Endodermal cell (in vitro differentiated cells): ENCODE measurements around the gene PDCL2. TPM values are rescaled to one million over a fixed set of nuclear protein-coding genes. Genes with fewer than 3 reads are reported as not detected.

Source experiments
- DNase-seq: peaks from one replicate; pipeline ENCODE4 v3.0.0-alpha.2; 2017
- H3K27ac ChIP-seq: 2 replicates; pipeline ENCODE4 v1.5.1; 2013; ENCODE audit warnings: mild to moderate bottlenecking, low read depth, low read length, moderate library complexity
- H3K27me3 ChIP-seq: 2 replicates; pipeline ENCODE4 v1.6.1; 2013; ENCODE audit warnings: mild to moderate bottlenecking, low read length, moderate library complexity; ENCODE audit not compliant: insufficient read depth, control insufficient read depth, poor library complexity, severe bottlenecking
- H3K36me3 ChIP-seq: 2 replicates; pipeline ENCODE4 v1.7.0; 2013; ENCODE audit warnings: mild to moderate bottlenecking, low read length, moderate library complexity; ENCODE audit not compliant: control insufficient read depth, insufficient read depth
- H3K4me1 ChIP-seq: one replicate; pipeline ENCODE4 v1.7.0; 2013; ENCODE audit warnings: low read length; ENCODE audit not compliant: control insufficient read depth, insufficient read depth
- H3K4me3 ChIP-seq: 2 replicates; pipeline ENCODE4 v1.5.1; 2013; ENCODE audit warnings: mild to moderate bottlenecking, low read length, moderate library complexity
- H3K9ac ChIP-seq: 2 replicates; pipeline ENCODE4 v1.6.1; 2013; ENCODE audit warnings: mild to moderate bottlenecking, low read length, moderate library complexity; ENCODE audit not compliant: poor library complexity, severe bottlenecking; ENCODE audit errors: extremely low read depth
- H3K9me3 ChIP-seq: 2 replicates; pipeline ENCODE4 v1.6.1; 2013; ENCODE audit warnings: mild to moderate bottlenecking, low read length, moderate library complexity; ENCODE audit not compliant: control insufficient read depth
- H3K27ac Mint-ChIP-seq: 2 replicates; pipeline ENCODE4 v1.8.0; 2020; ENCODE audit warnings: mixed read lengths
- H3K27me3 Mint-ChIP-seq: 2 replicates; pipeline ENCODE4 v1.8.0; 2021; ENCODE audit warnings: mild to moderate bottlenecking, mixed read lengths; ENCODE audit not compliant: insufficient read depth
- H3K36me3 Mint-ChIP-seq: 2 replicates; pipeline ENCODE4 v1.8.0; 2020; ENCODE audit warnings: low read depth, mixed read lengths
- H3K4me1 Mint-ChIP-seq: 2 replicates; pipeline ENCODE4 v1.8.0; 2020; ENCODE audit warnings: mixed read lengths
- H3K4me3 Mint-ChIP-seq: 2 replicates; pipeline ENCODE4 v1.8.0; 2020; ENCODE audit warnings: mild to moderate bottlenecking, moderate library complexity, mixed read lengths
- H3K9me3 Mint-ChIP-seq: 2 replicates; pipeline ENCODE4 v1.8.0; 2020; ENCODE audit warnings: mild to moderate bottlenecking, mixed read lengths
- CTCF ChIP-seq: fragments of 200-600 bp; sonication (generic); conservative IDR thresholded peaks from 2 replicates; pipeline ENCODE4 v1.5.0; 2021; ENCODE audit warnings: antibody characterized with exemption, mild to moderate bottlenecking
- WGBS, 2 experiments: methylation state at CpG; one replicate each; pipeline versions ENCODE4 v1.1.5 to v1.1.7; 2013; ENCODE audit warnings: missing lambda C conversion rate in 2 of 2, mixed read lengths in 1 of 2; ENCODE audit not compliant: insufficient coverage in 1 of 2, insufficient read length in 1 of 2; 5-methylcytosine and 5-hydroxymethylcytosine counted together
- total RNA-seq, 2 donors: library from RNA; stranded (reverse); fragmentation: NEBNext Ultra II Directional in 1 of 2; extraction: Animal tissue kit (Norgen Biotek cat#: 25700) in 1 of 2; gene quantifications; 2 replicates in 1 of 2; 3 replicates in 1 of 2; pipeline ENCODE4 v1.2.1, GENCODE V29; 2021

The PDCL2 gene
- total RNA-seq, 2 donors from 2014 or later: not detected

- Mint-ChIP-seq H3K36me3 (peaks cover 10% of the 10 kb centered on the region), H3K4me1 (no peaks in the 10 kb centered on the region), H3K9me3 (peaks cover 69% of the 10 kb centered on the region), H3K27me3 (no peaks in the 10 kb centered on the region), H3K4me3 (no peak overlapping the region), H3K27ac (no peak overlapping the region)
- DNase-seq: no peak
- H3K27me3 ChIP-seq: no peaks in the 10 kb centered on the region
- H3K27ac ChIP-seq: no peak overlapping the region
- no peaks in the 10 kb centered on the region for H3K4me1 ChIP-seq
- peaks cover 56% of the 10 kb centered on the region for H3K9me3 ChIP-seq
- no peak overlapping the region for H3K9ac ChIP-seq
- no peaks in the 10 kb centered on the region for H3K36me3 ChIP-seq
- no peak overlapping the region for H3K4me3 ChIP-seq
- TF ChIP-seq CTCF: no peak
Measured at GRCh38 chr4:55578341-55579010, 13.6 kb downstream of the PDCL2 start.

GRCh38 chr4:55575513-55575912 lies 16.5 kb downstream of the PDCL2 start:
- Mint-ChIP-seq H3K36me3 (peaks cover 10% of the 10 kb centered on the region), H3K27me3 (peaks cover 2% of the 10 kb centered on the region), H3K4me3 (no peak overlapping the region), H3K27ac (no peak overlapping the region), H3K4me1 (no peaks in the 10 kb centered on the region), H3K9me3 (peaks cover 58% of the 10 kb centered on the region)
- no peak for DNase-seq
- peaks cover 49% of the 10 kb centered on the region for H3K9me3 ChIP-seq
- TF ChIP-seq CTCF: no peak
- no peak overlapping the region for H3K27ac ChIP-seq
- no peak overlapping the region for H3K4me3 ChIP-seq
- WGBS, 2 experiments: 75% methylated on average over 1 of the region's 1 CpG; no CpG with 5 or more reads in 1 of the 2 experiments
- no peaks in the 10 kb centered on the region for H3K4me1 ChIP-seq
- H3K9ac ChIP-seq: no peak overlapping the region
- H3K27me3 ChIP-seq: no peaks in the 10 kb centered on the region
- H3K36me3 ChIP-seq: no peaks in the 10 kb centered on the region

GRCh38 chr4:55574252-55574651 lies 17.8 kb downstream of the PDCL2 start:
- no peak overlapping the region for H3K4me3 ChIP-seq
- no peaks in the 10 kb centered on the region for H3K4me1 ChIP-seq
- Mint-ChIP-seq H3K36me3 (peaks cover 10% of the 10 kb centered on the region), H3K4me1 (no peaks in the 10 kb centered on the region), H3K27ac (no peak overlapping the region), H3K9me3 (peaks cover 49% of the 10 kb centered on the region), H3K27me3 (peaks cover 2% of the 10 kb centered on the region), H3K4me3 (no peak overlapping the region)
- WGBS, 2 experiments: 88% methylated on average over 1 of the region's 1 CpG; no CpG with 5 or more reads in 1 of the 2 experiments
- DNase-seq: no peak
- peaks cover 53% of the 10 kb centered on the region for H3K9me3 ChIP-seq
- no peak overlapping the region for H3K9ac ChIP-seq
- H3K27me3 ChIP-seq: no peaks in the 10 kb centered on the region
- H3K27ac ChIP-seq: no peak overlapping the region
- H3K36me3 ChIP-seq: no peaks in the 10 kb centered on the region
- TF ChIP-seq CTCF: no peak
